Fibroblast of lung (primary cell): ENCODE measurements around the gene PLCH2.

Experiments
- CTCF ChIP-seq, 2 donors: IDR thresholded peaks in 1 of 2; conservative IDR thresholded peaks in 1 of 2; 1 replicate in 1 of 2; 2 replicates in 1 of 2; pipeline ENCODE4 v1.5.1; 2011 to 2012; ENCODE audit warnings: low read length in 2 of 2, control low read depth in 1 of 2, inconsistent platforms in 1 of 2, low read depth in 1 of 2, mild to moderate bottlenecking in 1 of 2
- EZH2 ChIP-seq: IDR thresholded peaks from 2 replicates; pipeline ENCODE4 v1.5.1; 2012; ENCODE audit warnings: low read length, control low read depth, mild to moderate bottlenecking; ENCODE audit errors: missing control alignments

DNA sequence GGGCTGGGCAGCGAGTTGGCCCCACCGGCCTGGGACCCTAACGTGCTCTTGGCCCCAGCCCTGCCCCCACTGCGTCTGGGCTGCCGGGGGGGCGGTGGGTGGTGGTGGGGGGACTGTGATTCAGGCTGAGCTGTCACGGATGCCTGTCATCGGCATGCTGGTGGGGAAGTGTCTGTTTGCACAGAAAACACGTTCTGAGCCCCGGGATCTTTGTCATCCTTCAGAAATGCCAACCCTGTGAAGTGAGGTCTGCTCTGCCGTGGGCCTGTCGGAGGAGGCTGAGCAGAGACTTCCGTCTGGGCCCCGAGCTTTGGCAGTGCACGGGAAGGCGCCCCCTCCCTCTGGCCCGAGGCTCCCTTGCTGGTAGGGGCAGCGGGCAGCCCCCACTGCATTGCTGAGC lies 24.3 kb upstream of the PLCH2 start:
- TF ChIP-seq CTCF (conservative IDR thresholded peaks at IDR 0.05 in 1 of 2, IDR thresholded peaks at IDR 0.05 in 1 of 2; ENCODE audit: low read depth in 1 of 2, low read length in 2 of 2) (no peak), EZH2 (no peak)
